GM12891 (cell line): ENCODE data around the gene MRPL14.

Source experiments
- DNase-seq: peaks from one replicate; pipeline ENCODE4 v3.0.0; 2011; ENCODE audit warnings: low spot score; ENCODE audit not compliant: insufficient read length
- FAIRE-seq: peaks from 2 replicates; lab custom pipeline; 2011; peaks lifted over from hg19 to GRCh38; lab: Jason Lieb, UNC
- PAX5 ChIP-seq: IDR thresholded peaks from 2 replicates; pipeline ENCODE4 v1.6.1; 2011; ENCODE audit warnings: low read length, moderate library complexity, mild to moderate bottlenecking; ENCODE audit not compliant: insufficient read depth, severe bottlenecking
- POLR2A ChIP-seq: IDR thresholded peaks from 2 replicates; pipeline ENCODE4 v1.6.1; 2011; ENCODE audit warnings: low read depth, low read length, control low read depth
- POLR2AphosphoS5 ChIP-seq: IDR thresholded peaks from 2 replicates; pipeline ENCODE4 v1.6.1; 2011; ENCODE audit warnings: low read depth, low read length, control low read depth
- POU2F2 ChIP-seq: IDR thresholded peaks from 2 replicates; pipeline ENCODE4 v1.6.1; 2011; ENCODE audit warnings: low read depth, mild to moderate bottlenecking, control low read depth, low read length, moderate library complexity
- SPI1 ChIP-seq: IDR thresholded peaks from 2 replicates; pipeline ENCODE4 v1.6.1; 2011; ENCODE audit warnings: low read depth, low read length, control low read depth
- TAF1 ChIP-seq: IDR thresholded peaks from 2 replicates; pipeline ENCODE4 v1.6.1; 2011; ENCODE audit warnings: low read depth, low read length, control low read depth

MRPL14 gene

DNA sequence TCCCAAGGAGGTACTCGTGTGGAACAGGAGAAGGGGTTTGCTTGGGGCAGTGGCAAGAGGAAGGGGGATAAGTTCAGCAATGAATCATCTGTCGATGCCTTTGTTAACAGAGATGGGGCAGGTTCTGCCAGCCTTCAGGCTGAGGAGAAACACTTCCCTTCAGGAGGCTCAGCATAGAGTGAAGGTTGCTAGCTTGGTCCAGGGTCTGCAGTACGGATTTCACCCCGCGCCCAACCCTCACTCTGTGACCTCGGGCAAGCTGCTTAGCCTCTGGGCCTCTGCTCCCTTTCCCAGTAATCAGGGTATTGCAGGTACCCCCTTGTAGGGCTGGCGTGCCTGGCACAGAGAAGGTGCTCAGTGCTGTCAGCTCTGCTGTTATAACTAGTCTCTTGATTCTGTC, 38.9 kb upstream of the MRPL14 start:
- TF ChIP-seq TAF1 (no peak), POLR2AphosphoS5 (no peak), SPI1 (no peak), PAX5 (no peak), POLR2A (no peak), POU2F2 (no peak)
- DNase-seq (no peak), FAIRE-seq (no peak)

DNA sequence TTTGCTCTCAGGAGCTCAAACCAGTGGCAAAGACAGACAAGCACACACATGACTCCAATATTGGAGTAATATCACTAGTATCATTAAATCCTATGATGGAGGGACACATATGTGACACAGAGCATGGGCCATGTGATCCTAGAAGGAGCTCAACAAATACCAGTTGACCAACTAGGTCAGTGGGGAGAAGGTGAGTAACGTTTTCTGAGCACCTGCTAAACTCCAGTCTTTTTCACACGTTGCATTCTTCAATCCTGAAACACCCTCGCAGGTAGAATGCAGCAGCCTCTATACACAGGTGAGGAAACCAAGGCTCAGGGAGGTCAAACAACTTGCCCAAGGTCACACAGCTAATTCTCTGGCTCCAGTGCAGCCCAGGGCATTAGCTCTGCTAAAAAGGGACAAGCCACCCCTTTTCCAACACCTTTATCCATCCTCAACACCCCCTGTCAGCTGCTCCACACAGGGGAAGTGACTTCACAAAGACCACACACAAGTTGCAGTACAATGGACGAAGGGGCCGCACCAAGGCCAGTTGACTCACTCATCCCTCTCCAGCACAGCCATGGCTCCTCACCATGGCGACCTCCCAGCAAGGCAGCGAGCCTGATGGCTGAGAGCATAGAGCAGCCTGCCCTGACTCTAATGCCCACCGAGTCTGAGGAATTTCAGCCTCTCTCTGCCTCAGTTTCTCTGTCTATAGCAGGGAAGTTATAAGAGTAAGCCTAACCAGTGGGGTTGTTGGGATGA, 35.8 kb upstream of the MRPL14 start:
- no peak for DNase-seq
- TF ChIP-seq POLR2A (no peak), PAX5 (no peak), SPI1 (no peak), POU2F2 (no peak), POLR2AphosphoS5 (no peak), TAF1 (no peak)
- FAIRE-seq = no peak

DNA sequence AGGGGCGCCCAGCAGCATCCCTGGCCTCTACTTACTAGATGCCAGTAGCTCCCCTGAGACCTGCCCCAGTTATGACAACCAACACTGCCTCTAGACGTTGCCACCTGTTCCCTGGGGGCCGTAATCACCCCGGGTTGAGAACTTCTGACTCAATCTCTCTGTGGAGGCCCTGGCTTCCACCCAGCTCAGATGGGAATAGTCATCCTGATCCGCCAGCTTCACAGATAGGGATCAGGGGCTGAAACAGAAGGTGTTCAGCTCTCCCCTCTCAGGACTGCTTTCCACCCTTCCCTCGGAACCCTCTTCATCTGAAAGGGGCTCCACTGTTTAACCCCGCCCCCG, 34.7 kb upstream of the MRPL14 start:
- no peak for DNase-seq
- no peak for FAIRE-seq
- TF ChIP-seq PAX5 (no peak), POLR2AphosphoS5 (no peak)

DNA sequence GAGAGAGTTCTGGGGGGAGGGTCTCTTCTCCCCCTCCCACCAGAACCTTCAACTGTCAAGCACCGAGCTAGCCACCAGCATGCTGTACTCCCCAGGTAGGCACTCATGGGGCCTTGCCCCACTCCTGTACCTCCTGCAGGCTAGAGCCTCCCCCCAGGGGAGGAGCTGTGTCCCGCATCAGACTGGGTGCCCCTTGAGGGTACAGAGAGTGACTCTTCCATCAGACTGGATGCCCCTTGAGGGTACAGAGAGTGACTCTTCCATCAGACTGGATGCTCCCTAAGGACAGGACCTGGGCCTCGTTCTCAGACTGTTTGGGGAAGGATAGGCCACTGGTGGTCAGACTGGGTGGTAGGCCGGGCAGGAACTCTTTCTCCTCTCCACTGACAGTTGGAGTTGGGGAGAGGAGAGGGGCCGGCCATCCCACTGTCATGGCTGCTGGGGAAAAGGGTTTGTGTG, 31.5 kb upstream of the MRPL14 start, which contains the start of gene CAPN11:
Gene CAPN11 (plus strand): TSS at position 51 of the 459 bp plus-strand sequence. CDS start 29 bp downstream, at position 80.
- FAIRE-seq (no peak), DNase-seq (no peak)
- TF ChIP-seq POU2F2 = no peak
- no peak for TF ChIP-seq PAX5
- TF ChIP-seq POLR2AphosphoS5 = no peak

DNA sequence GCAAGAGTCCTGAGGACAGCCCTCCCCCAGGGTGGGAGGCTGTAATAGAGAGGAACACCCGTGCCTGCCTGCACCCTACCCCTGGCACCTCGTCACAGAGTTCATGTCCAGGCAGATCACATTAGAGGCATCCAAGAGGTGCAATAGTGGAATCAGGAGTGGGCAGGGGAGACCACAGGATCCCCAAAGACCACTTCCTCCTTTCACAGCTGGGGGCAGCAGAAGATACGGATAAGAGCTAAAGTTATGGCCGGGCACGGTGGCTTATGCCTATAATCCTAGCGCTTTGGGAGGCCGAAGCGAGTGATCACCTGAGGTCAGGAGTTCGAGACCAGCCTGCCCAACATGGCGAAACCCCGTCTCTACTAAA, 29.9 kb upstream of the MRPL14 start:
- DNase-seq (no peak), FAIRE-seq (no peak)
- TF ChIP-seq SPI1 (peak; percentile 51; the same call in 1 of the 2 replicates), POU2F2 (no peak), PAX5 (no peak)

DNA sequence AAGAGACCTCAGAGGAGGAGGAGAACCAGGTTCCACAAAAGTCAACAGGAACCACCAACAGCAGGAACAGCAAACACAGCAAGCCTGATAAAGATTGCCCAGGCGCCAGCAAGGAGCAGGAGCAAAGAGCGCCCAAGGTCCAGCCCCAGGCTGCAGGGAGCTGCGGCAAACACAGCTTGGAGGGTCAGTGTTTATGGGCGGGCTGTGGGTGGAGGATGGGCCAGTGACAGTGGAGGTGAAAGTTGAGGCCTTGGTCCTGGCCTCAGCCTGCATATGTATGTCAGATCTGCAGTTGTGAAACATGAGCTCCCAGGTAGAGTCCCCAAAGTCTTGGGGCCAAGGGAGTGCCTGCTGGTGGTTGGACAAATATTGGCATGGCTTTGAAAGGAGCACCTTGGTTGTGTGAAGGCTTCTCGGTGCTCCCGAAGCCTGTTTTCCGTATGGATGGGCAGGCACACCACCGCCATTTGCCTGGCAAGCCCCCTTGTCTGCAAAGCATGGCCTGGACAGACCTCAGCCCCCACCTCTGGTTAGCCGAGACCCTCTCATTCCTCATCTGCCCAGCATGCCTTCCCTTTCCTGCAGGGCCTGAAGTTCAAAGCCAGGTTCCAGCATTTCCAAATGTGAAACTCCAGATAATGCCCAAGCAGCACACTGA, 29.4 kb upstream of the MRPL14 start:
- no peak for DNase-seq
- TF ChIP-seq POLR2A (no peak), TAF1 (no peak), SPI1 (no peak)
- no peak for FAIRE-seq

DNA sequence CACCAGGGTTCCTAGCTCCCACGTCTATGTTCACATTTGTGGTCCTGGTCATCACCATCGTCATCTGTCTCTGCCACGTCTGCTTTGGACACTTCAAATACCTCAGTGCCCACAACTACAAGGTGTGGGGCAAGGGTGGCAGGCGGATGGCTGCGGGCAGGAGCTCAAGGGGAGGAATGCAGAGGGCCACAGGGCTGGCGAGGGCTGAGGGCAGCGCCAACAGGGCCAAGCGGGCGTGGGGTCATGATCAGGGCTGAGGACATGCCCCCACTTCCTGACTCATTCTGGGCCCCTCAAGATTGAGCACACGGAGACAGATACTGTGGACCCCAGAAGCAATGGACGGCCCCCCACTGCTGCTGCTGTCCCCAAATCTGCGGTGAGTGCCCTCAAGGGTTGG, 26.8 kb upstream of the MRPL14 start:
- TF ChIP-seq POLR2A (no peak), POLR2AphosphoS5 (no peak), TAF1 (no peak), PAX5 (no peak), POU2F2 (no peak)
- DNase-seq = no peak
- no peak for FAIRE-seq

DNA sequence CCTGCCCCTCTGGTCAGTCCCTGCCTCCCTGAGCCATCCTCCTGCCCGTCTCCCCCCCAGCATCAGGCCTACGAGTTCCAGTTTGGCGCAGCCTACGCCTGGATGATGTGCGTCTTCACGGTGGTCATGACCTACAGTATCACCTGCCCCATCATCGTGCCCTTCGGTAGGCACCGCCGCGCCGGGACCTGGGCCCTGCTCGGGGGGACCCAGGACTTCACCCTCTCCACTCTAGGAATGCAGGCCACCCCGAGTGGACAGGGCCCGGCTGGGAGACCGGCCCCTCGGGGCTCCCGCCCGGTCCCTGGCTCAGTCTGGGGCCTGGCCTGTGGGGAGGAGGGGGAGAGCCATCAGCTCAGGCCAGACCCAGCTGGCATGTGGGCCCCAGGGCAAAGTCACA, 25.3 kb upstream of the MRPL14 start:
- no peak for TF ChIP-seq TAF1
- no peak for TF ChIP-seq POU2F2
- TF ChIP-seq POLR2AphosphoS5 = no peak
- TF ChIP-seq SPI1 = no peak
- no peak for TF ChIP-seq PAX5
- no peak for TF ChIP-seq POLR2A
- FAIRE-seq (no peak), DNase-seq (no peak)

DNA sequence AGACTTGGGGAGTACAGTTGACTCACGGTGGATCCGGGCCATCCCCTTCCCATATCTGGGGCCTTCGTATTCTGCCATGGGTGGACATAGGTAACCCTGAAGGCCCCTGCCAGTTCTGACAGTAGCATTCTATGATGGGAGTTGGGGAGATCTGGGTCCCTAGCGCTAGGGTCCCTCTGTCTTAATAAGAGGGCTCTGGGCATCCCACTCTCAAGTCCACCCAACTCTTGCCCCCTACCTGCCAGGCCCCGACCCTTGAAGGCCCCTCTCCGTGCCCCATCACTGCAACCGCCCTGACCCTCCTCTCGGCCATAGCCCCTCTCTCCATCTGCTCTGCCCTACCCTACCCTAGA, 24.8 kb upstream of the MRPL14 start:
- FAIRE-seq (no peak), DNase-seq (no peak)
- TF ChIP-seq POU2F2 = no peak
- no peak for TF ChIP-seq SPI1
- no peak for TF ChIP-seq POLR2A
- no peak for TF ChIP-seq TAF1
- TF ChIP-seq PAX5 = no peak
- no peak for TF ChIP-seq POLR2AphosphoS5

DNA sequence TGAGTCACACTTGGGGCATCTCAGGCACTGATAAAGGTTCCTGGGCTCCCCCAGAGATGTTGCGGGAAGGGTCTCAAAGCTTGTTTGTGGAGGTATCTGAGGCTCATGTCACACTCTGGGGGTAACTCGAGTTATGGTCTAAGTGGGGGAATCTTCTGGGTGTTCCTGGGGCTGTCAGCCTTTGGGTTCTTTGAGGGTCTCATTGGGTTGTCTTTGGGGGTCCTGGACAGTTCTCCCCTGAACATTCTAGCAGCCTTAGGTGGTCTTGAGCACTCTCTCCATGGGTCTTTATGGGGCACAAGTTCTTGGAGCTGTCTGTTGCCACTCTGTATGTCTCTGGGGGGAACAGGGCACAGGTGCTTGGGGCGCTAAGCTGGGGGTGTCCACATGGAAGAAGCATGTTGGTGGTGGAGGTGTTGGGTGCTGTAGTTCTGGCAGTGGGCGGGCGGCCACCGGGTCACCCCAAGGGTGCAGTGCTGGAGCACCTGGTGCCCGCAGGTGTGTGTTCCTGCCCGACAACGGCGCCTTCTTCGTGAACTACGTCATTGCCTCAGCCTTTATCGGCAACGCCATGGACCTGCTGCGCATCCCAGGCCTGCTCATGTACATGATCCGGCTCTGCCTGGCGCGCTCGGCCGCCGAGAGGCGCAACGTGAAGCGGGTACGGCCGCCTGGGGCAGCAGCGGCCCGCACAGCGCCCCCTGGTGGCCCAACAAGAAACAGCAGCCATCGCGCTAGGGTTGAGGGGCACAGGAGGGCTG, 24.3 kb upstream of the MRPL14 start:
- FAIRE-seq = peak; percentile 99
- TF ChIP-seq SPI1 (no peak), POLR2AphosphoS5 (no peak), POLR2A (no peak), POU2F2 (no peak), TAF1 (no peak), PAX5 (no peak)
- DNase-seq = peak; percentile 91
